ENCODE measurements around the gene MOB2. TPM values are rescaled to one million over a fixed set of nuclear protein-coding genes. Genes with fewer than 3 reads are reported as not detected.

The MOB2 gene
- total RNA-seq, 2 donors from 2014 or later = 31.4 to 87.7 TPM

- Histone ChIP-seq H3K27ac (no peak overlapping the region), H3K9me3 (no peaks in the 10 kb centered on the region), H3K4me3 (no peak overlapping the region), H3K36me3 (peaks cover 9% of the 10 kb centered on the region), H3K4me1 (ENCODE audit: control insufficient read depth in 1 of 2, low read depth in 2 of 2) (peaks cover 0 to 40% of the 10 kb centered on the region in 2 donors), H3K27me3 (replicated peaks; ENCODE audit: insufficient read depth) (no peaks in the 10 kb centered on the region)
- no peak for DNase-seq (ENCODE audit: low spot score)
- TF ChIP-seq CTCF (IDR thresholded peaks at IDR 0.05) = no peak
- no peak for ATAC-seq (ENCODE audit: insufficient number of reproducible peaks, low FRiP score, low read depth)
Measured at GRCh38 chr11:1463056-1463455, 23.5 kb downstream of the MOB2 start.

- peaks cover 9% of the 10 kb centered on the region for H3K36me3 ChIP-seq
- H3K27ac ChIP-seq = no peak overlapping the region
- DNase-seq (ENCODE audit: low spot score) (no peak), ATAC-seq (ENCODE audit: insufficient number of reproducible peaks, low FRiP score, low read depth) (no peak)
- H3K9me3 ChIP-seq = no peaks in the 10 kb centered on the region
- peaks cover 0 to 37% of the 10 kb centered on the region in 2 donors for H3K4me1 ChIP-seq (ENCODE audit: control insufficient read depth in 1 of 2, low read depth in 2 of 2)
- TF ChIP-seq CTCF (IDR thresholded peaks at IDR 0.05) = no peak
- H3K27me3 ChIP-seq (replicated peaks; ENCODE audit: insufficient read depth) = no peaks in the 10 kb centered on the region
- no peak overlapping the region for H3K4me3 ChIP-seq
Measured at GRCh38 chr11:1462698-1462975, 23.9 kb downstream of the MOB2 start.

- DNase-seq (ENCODE audit: low spot score) = no peak
- H3K4me3 ChIP-seq = no peak overlapping the region
- no peak for ATAC-seq (ENCODE audit: insufficient number of reproducible peaks, low FRiP score, low read depth)
Measured at GRCh38 chr11:1461826-1462697, 24.5 kb downstream of the MOB2 start.

GRCh38 chr11:1460986-1461825 lies 25.4 kb downstream of the MOB2 start:
- Histone ChIP-seq H3K4me3 (peak overlapping the region; percentile 57), H3K4me1 (ENCODE audit: control insufficient read depth in 1 of 2, low read depth in 2 of 2) (peaks cover 0 to 36% of the 10 kb centered on the region in 2 donors)

More at GRCh38 chr11:1461826-1462697, 24.5 kb downstream of the MOB2 start:
- TF ChIP-seq CTCF (IDR thresholded peaks at IDR 0.05) = no peak
- Histone ChIP-seq H3K36me3 (peaks cover 9% of the 10 kb centered on the region), H3K27me3 (replicated peaks; ENCODE audit: insufficient read depth) (no peaks in the 10 kb centered on the region), H3K27ac (peak overlapping the region in 1 of 2 donors; percentile 80), H3K9me3 (no peaks in the 10 kb centered on the region), H3K4me1 (ENCODE audit: control insufficient read depth in 1 of 2, low read depth in 2 of 2) (peaks cover 0 to 36% of the 10 kb centered on the region in 2 donors)

More at GRCh38 chr11:1460986-1461825, 25.4 kb downstream of the MOB2 start:
- Histone ChIP-seq H3K9me3 (no peaks in the 10 kb centered on the region), H3K27me3 (replicated peaks; ENCODE audit: insufficient read depth) (no peaks in the 10 kb centered on the region), H3K27ac (peak overlapping the region; percentile 69 to 80), H3K36me3 (peaks cover 3% of the 10 kb centered on the region)
- ATAC-seq (ENCODE audit: insufficient number of reproducible peaks, low FRiP score, low read depth) = no peak
- DNase-seq (ENCODE audit: low spot score) = no peak
- no peak for TF ChIP-seq CTCF (IDR thresholded peaks at IDR 0.05)

Data from thoracic aorta (tissue), 2 donors.